Stomach (tissue), 9 donors: ENCODE results near the gene PTPRG. TPM values are rescaled to one million over a fixed set of nuclear protein-coding genes. Genes with fewer than 3 reads are reported as not detected.

ENCODE experiments used
- DNase-seq, 2 donors: peaks; one replicate each; pipeline versions ENCODE4 v3.0.0 to v3.0.0-alpha.2; 2013 to 2019
- H3K27ac ChIP-seq, 5 donors: fragments of 200-600 bp in 4 of 5; sonication (generic) in 4 of 5; one replicate each; pipeline ENCODE4 v1.5.1; 2013 to 2019; ENCODE audit warnings: mild to moderate bottlenecking in 1 of 5, moderate library complexity in 1 of 5
- H3K27me3 ChIP-seq, 3 donors: fragments of 200-600 bp; sonication (generic); one replicate each; pipeline ENCODE4 v1.5.1; 2017 to 2019; ENCODE audit warnings: mixed run types in 1 of 3
- H3K36me3 ChIP-seq, 4 donors: fragments of 200-600 bp; sonication (generic); 1 replicate in 3 of 4; 2 replicates in 1 of 4; pipeline ENCODE4 v1.5.1; 2016 to 2019
- H3K4me1 ChIP-seq, 4 donors: fragments of 200-600 bp; sonication (generic); one replicate each; pipeline ENCODE4 v1.5.1; 2016 to 2019
- H3K4me3 ChIP-seq, 4 donors: fragments of 200-600 bp; sonication (generic) in 3 of 4; one replicate each; pipeline ENCODE4 v1.5.1; 2016 to 2019; ENCODE audit warnings: mild to moderate bottlenecking in 1 of 4
- H3K9me3 ChIP-seq, 4 donors: fragments of 200-600 bp; sonication (generic); one replicate each; pipeline ENCODE4 v1.5.1; 2016 to 2019
- EP300 ChIP-seq: sonication (generic); formaldehyde crosslinking; IDR thresholded peaks from one replicate; pipeline ENCODE4 v1.6.1; 2017; ENCODE audit warnings: antibody characterized with exemption
- POLR2A ChIP-seq, 4 donors: fragments of 450-650 bp; IDR thresholded peaks; one replicate each; pipeline ENCODE4 v1.6.1; 2016; ENCODE audit warnings: antibody characterized with exemption in 4 of 4, control low read depth in 2 of 4, mild to moderate bottlenecking in 1 of 4, moderate library complexity in 1 of 4
- POLR2AphosphoS5 ChIP-seq, 3 donors: sonication (generic); formaldehyde crosslinking; IDR thresholded peaks; one replicate each; pipeline ENCODE4 v1.6.1; 2016; ENCODE audit warnings: antibody characterized with exemption in 3 of 3
- WGBS, 5 donors: extraction: QIAGEN DNeasy Blood & Tissue Kit in 3 of 5; methylation state at CpG; one replicate each; pipeline versions ENCODE4 v1.1.5 to v1.1.7; 2013 to 2018; 5-methylcytosine and 5-hydroxymethylcytosine counted together
- intact Hi-C: fragments of 100-400 bp; cut with DNase I; formaldehyde crosslinking; loops from one replicate; pipeline ENCODE4 v1.15.1; 2023; ENCODE audit warnings: low total_unique reads
- polyA plus RNA-seq, 3 donors: library from polyadenylated mRNA; stranded (reverse); fragments of 200-250 nt; gene quantifications; one replicate each; pipeline ENCODE4 v1.2.3, GENCODE V29; 2013
- total RNA-seq, 5 donors: library from RNA; depleted of rRNA; stranded (reverse); fragments of >200 nt; gene quantifications; one replicate each; pipeline versions ENCODE4 v1.1.0 to v1.2.3, GENCODE V29; 2014 to 2016
- TF ChIP-seq, protein P1 (sequence below), 7 experiments: fragments of 450-650 bp in 4 of 7; fragments of 200-600 bp in 3 of 7; sonication (generic) in 3 of 7; IDR thresholded peaks; one replicate each; pipeline ENCODE4 v1.5.1; 2016 to 2019; ENCODE audit warnings: antibody characterized with exemption in 7 of 7, control low read depth in 2 of 7, mild to moderate bottlenecking in 1 of 7
- donor health status: healthy with polysubstance abuse.
- donor health status: Bipolar disorder and iron deficiency.
- donor health status: healthy.

Gene PTPRG
- total and polyA plus RNA-seq, 8 donors = 2.4 to 96.0 (median 22.0) TPM

DNA sequence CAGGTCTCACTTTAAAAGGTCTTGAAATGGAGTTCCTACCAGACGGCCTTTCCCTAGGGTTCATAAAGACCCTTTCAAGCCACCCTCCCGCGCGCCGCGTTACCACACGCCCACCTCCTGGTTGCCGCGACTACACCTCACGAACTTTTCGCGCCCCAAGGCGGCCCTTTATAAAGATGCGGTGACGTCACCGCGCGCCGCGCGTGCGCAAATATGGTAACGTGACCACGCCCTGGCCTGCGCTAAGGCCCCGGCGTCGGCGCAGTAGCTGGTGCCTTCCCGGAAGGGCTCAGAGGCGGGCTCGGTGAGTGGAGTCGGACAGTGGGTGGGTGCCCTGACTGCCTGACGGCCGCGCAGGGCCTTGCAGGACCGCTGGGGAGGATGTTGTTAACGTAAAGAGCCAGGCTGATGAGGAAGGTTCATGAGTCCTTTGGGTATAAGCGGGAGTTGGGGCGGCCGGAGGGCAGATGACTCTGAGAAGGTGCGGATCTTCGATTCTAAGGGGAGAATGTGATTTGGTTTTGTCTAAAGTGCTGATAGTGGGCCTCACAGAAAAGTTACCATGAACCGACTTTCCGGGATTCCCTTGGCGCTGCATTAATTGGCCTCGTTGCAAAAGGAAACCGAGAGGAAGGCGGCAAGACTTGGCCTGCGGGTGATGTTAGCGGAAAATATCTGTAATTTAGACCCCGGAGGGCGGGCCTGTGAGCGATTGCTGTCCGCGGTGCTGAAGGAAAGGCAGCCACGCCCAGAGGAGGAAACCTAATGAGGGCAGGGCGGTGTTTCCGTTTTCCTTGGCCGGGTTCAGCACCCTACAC lies 757.6 kb downstream of the PTPRG start:
- Histone ChIP-seq H3K9me3 (peaks cover 0 to 3% (median 0%) of the 10 kb centered on the region in 4 donors), H3K36me3 (peaks cover 0 to 16% (median 11%) of the 10 kb centered on the region in 4 donors), H3K4me3 (peak overlapping the region; percentile 52 to 56 (median 54)), H3K4me1 (peaks cover 5 to 17% (median 13%) of the 10 kb centered on the region in 4 donors), H3K27me3 (peaks cover 0 to 7% (median 4%) of the 10 kb centered on the region in 3 donors), H3K27ac (peak overlapping the region in 4 of 5 donors; percentile 63 to 79 (median 72))
- intact Hi-C loops = no loop called here
- 3 to 10% (median 5%) methylated on average over 58 to 60 of the region's 60 CpGs for WGBS, 5 donors
- DNase-seq = peak; percentile 69 to 96
- TF ChIP-seq POLR2AphosphoS5 (IDR thresholded peaks at IDR 0.05) (peak; percentile 40 to 81 (median 70)), POLR2A (IDR thresholded peaks at IDR 0.05) (no peak), EP300 (no peak)
- TF ChIP-seq, protein P1, sequence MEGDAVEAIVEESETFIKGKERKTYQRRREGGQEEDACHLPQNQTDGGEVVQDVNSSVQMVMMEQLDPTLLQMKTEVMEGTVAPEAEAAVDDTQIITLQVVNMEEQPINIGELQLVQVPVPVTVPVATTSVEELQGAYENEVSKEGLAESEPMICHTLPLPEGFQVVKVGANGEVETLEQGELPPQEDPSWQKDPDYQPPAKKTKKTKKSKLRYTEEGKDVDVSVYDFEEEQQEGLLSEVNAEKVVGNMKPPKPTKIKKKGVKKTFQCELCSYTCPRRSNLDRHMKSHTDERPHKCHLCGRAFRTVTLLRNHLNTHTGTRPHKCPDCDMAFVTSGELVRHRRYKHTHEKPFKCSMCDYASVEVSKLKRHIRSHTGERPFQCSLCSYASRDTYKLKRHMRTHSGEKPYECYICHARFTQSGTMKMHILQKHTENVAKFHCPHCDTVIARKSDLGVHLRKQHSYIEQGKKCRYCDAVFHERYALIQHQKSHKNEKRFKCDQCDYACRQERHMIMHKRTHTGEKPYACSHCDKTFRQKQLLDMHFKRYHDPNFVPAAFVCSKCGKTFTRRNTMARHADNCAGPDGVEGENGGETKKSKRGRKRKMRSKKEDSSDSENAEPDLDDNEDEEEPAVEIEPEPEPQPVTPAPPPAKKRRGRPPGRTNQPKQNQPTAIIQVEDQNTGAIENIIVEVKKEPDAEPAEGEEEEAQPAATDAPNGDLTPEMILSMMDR (IDR thresholded peaks at IDR 0.05) = no peak

DNA sequence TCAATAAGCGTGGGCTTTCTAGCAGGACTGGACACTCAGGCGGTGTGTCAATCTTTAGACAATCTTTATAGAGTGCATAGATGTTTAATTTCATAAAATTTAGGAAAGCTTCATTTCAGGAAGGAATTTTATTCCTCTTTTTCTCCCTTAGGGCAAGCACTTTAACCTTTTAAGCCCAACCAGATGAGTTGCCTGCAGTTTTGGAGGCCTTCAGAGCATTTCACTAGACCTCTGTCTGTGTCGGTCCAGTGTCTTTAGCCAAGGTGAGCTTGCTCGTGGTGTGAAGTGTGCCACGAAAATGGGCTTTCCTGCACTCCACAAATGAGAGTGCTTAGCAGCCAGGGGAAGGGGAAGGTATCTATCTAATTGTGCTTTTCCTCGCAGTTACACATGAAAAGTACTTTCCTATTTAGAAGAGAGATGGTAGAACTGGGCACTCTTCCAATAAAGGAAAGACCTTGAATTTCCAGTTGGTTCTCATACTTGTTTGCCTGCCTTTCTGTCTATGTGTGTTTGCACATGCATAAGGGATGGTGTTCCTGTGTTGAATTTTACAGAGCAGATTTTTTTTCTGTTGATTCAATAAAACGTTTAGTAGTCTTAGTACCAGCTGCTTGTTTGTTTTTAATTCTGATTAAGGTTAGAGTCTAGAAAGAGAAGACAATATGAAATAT lies 758.3 kb downstream of the PTPRG start:
- TF ChIP-seq POLR2AphosphoS5 (IDR thresholded peaks at IDR 0.05) = no peak
- TF ChIP-seq, protein P1 (IDR thresholded peaks at IDR 0.05) = no peak
- TF ChIP-seq EP300 = no peak
- no peak for TF ChIP-seq POLR2A (IDR thresholded peaks at IDR 0.05)
- intact Hi-C loops = no loop called here
- Histone ChIP-seq H3K36me3 (peaks cover 0 to 20% (median 13%) of the 10 kb centered on the region in 4 donors), H3K4me3 (peak overlapping the region; percentile 52 to 56 (median 54)), H3K27me3 (peaks cover 0 to 7% (median 4%) of the 10 kb centered on the region in 3 donors), H3K27ac (peak overlapping the region in 4 of 5 donors; percentile 63 to 79 (median 72)), H3K9me3 (peaks cover 0 to 3% (median 0%) of the 10 kb centered on the region in 4 donors), H3K4me1 (peaks cover 5 to 17% (median 13%) of the 10 kb centered on the region in 4 donors)
- WGBS, 5 donors = 53 to 65% (median 60%) methylated on average over 7 of the region's 7 CpGs
- DNase-seq = peak in 1 of 2 donors; percentile 73

DNA sequence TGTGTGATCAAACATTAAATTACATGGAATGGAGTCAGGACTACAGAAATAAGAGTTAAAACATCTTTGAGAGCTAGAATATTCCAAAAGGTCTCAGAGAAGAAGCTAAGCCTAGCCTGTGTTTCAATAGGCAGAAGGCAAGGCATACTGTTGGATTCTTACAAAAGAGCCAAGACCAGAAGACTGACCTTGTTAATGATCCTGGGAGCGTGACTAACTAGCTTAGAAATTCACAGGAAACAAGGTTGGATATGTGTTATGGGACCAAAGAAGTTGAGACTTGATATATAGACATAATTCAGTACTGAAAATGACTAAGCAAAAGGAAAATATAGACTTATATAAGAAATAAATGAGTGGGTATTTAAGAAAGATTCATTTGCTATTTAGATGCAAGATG lies 761.9 kb downstream of the PTPRG start:
- peaks cover 0 to 3% (median 0%) of the 10 kb centered on the region in 4 donors for H3K9me3 ChIP-seq
- no peak overlapping the region for H3K4me3 ChIP-seq
- TF ChIP-seq EP300 = no peak
- TF ChIP-seq, protein P1 (IDR thresholded peaks at IDR 0.05) = no peak
- no peak for TF ChIP-seq POLR2AphosphoS5 (IDR thresholded peaks at IDR 0.05)
- no peak for TF ChIP-seq POLR2A (IDR thresholded peaks at IDR 0.05)
- H3K27me3 ChIP-seq = peaks cover 0 to 7% (median 4%) of the 10 kb centered on the region in 3 donors
- 91 to 100% (median 93%) methylated on average over 1 of the region's 1 CpG for WGBS, 5 donors
- H3K4me1 ChIP-seq = peaks cover 4 to 16% (median 12%) of the 10 kb centered on the region in 4 donors
- intact Hi-C loops = no loop called here
- no peak for DNase-seq
- H3K27ac ChIP-seq = no peak overlapping the region
- H3K36me3 ChIP-seq = peaks cover 0 to 20% (median 13%) of the 10 kb centered on the region in 4 donors

DNA sequence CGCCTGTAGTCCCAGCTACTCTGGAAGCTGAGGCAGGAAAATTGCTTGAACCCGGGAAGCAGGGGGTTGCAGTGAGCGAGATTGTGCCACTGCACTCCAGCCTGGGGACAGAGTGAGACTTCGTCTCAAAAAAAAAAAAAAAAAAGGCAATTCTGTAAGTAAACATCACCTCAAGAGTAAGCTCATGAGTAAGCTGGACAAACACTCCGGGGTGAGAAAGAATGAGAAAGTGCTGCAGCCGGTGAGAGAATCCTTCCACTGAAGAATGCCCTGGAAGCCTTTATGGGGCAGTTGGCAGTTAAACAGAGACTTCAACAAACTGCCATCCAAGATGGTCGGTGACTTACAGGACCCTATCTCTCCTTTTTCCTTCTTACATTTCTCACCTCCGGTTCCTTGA lies 764.5 kb downstream of the PTPRG start:
- Histone ChIP-seq H3K27me3 (no peaks in the 10 kb centered on the region), H3K9me3 (no peaks in the 10 kb centered on the region), H3K36me3 (peaks cover 0 to 20% (median 13%) of the 10 kb centered on the region in 4 donors), H3K4me1 (no peaks in the 10 kb centered on the region), H3K27ac (no peak overlapping the region), H3K4me3 (no peak overlapping the region)
- intact Hi-C loops = no loop called here
- peak in 1 of 2 donors; percentile 10 for DNase-seq
- 62 to 82% (median 68%) methylated on average over 8 of the region's 8 CpGs for WGBS, 5 donors
- TF ChIP-seq POLR2AphosphoS5 (IDR thresholded peaks at IDR 0.05) = no peak
- no peak for TF ChIP-seq EP300
- TF ChIP-seq POLR2A (IDR thresholded peaks at IDR 0.05) = no peak
- TF ChIP-seq, protein P1 (IDR thresholded peaks at IDR 0.05) = no peak
